ENCODE data around the gene TNFRSF1B. TPM values are rescaled to one million over a fixed set of nuclear protein-coding genes. Genes with fewer than 3 reads are reported as not detected.

Gene TNFRSF1B
- total and polyA plus RNA-seq, 9 of the 15 experiments (the other 6 are each of a cell fraction or from before 2014, with no cell fraction given) = 8.8 to 91.3 (median 36.0) TPM

DNA sequence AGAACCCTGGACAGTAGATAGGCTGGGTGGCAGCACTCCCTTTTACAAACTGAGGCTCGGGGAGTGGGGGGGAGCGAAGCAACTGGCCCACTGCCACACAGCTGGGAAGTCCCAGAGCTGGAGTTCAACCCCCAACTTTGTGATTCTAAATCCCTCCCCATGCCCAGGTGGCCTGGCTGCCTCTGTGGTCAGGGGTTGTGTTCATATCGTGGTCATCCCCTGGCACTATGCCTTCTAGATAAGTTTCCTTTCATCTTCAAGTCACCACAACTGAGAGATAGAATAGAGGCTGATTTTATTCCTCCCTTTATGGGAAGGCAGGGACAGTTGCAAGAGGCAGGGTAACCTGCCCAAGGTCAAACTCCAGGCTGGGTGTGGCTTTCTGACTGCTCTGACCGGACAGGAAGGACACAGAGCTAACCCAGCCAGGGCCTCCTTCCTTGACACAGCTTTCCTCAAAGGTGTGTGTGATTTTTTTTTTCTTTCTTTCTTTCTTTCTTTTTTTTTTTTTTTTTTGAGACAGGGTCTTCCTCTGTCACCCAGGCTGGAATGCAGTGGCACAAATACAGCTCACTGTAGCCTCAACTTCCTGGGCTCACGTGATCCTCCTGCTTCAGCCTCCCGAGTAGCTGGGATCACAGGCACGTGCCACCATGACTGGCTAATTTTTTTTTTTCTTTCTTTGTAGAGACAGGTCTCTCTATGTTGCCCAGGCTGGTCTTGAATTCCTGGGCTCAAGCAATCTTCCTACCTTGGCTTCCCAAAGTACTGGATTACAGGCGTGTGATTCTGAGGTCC is 18.4 kb upstream of the TNFRSF1B start (continued):
- TF ChIP-seq MGA (IDR thresholded peaks at IDR 0.05) = no peak
- no peak for TF ChIP-seq SIN3B (IDR thresholded peaks at IDR 0.05; ENCODE audit: low read depth)
- TF ChIP-seq XRCC3 (IDR thresholded peaks at IDR 0.05) = no peak
- TF ChIP-seq, protein P1, sequence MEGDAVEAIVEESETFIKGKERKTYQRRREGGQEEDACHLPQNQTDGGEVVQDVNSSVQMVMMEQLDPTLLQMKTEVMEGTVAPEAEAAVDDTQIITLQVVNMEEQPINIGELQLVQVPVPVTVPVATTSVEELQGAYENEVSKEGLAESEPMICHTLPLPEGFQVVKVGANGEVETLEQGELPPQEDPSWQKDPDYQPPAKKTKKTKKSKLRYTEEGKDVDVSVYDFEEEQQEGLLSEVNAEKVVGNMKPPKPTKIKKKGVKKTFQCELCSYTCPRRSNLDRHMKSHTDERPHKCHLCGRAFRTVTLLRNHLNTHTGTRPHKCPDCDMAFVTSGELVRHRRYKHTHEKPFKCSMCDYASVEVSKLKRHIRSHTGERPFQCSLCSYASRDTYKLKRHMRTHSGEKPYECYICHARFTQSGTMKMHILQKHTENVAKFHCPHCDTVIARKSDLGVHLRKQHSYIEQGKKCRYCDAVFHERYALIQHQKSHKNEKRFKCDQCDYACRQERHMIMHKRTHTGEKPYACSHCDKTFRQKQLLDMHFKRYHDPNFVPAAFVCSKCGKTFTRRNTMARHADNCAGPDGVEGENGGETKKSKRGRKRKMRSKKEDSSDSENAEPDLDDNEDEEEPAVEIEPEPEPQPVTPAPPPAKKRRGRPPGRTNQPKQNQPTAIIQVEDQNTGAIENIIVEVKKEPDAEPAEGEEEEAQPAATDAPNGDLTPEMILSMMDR (IDR thresholded peaks at IDR 0.05 in 2 of 3, conservative IDR thresholded peaks at IDR 0.05 in 1 of 3; ENCODE audit: insufficient read depth in 2 of 3, low read depth in 1 of 3, low read length in 3 of 3) = no peak
- TF ChIP-seq HNRNPH1 (optimal IDR thresholded peaks at IDR 0.05; ENCODE audit: low read depth, low read length) = no peak
- 0 out of 2 replicates have a peak, but pooled peaks have one; percentile 25 for TF ChIP-seq GABPB1 (CRISPR knock-in tag; IDR thresholded peaks at IDR 0.05)
- TF ChIP-seq TSHZ1 (CRISPR knock-in tag; IDR thresholded peaks at IDR 0.05) = no peak
- TF ChIP-seq, protein P2, sequence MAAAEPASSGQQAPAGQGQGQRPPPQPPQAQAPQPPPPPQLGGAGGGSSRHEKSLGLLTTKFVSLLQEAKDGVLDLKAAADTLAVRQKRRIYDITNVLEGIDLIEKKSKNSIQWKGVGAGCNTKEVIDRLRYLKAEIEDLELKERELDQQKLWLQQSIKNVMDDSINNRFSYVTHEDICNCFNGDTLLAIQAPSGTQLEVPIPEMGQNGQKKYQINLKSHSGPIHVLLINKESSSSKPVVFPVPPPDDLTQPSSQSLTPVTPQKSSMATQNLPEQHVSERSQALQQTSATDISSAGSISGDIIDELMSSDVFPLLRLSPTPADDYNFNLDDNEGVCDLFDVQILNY (CRISPR knock-in tag; IDR thresholded peaks at IDR 0.05) = no peak
